HT1080 (cell line): ENCODE results near the gene TAF1A. TPM values are rescaled to one million over a fixed set of nuclear protein-coding genes. Genes with fewer than 3 reads are reported as not detected.
"Not testable (repeated sequence)": the region's sequence is repeated elsewhere in the genome, so short reads cannot be mapped to it uniquely, and the experiment has no call there.

ENCODE experiments used
- DNase-seq: peaks from one replicate; pipeline ENCODE4 v3.0.0-alpha.2; 2015; ENCODE audit warnings: low read depth
- polyA plus RNA-seq, 2 experiments: library from polyadenylated mRNA; depleted of rRNA; stranded (reverse); fragments of >200 nt; gene quantifications; 2 replicates each; pipeline ENCODE4 v1.2.3, GENCODE V29; 2015
- total RNA-seq: library from RNA; depleted of rRNA; stranded (reverse); fragments of >200 nt; shearing (Covaris generic); gene quantifications from 2 replicates; pipeline ENCODE4 v1.2.3, GENCODE V29; 2014; rRNA removed

Gene TAF1A
- 14.5 and 15.4 TPM in 2 replicates for total RNA-seq
- polyA plus RNA-seq (2015; cell fraction: cytosol; rRNA removed), result 19.6 and 20.4 TPM in 2 replicates
- polyA plus RNA-seq (2015; cell fraction: nucleus; rRNA removed), result 37.5 and 38.5 TPM in 2 replicates

DNA sequence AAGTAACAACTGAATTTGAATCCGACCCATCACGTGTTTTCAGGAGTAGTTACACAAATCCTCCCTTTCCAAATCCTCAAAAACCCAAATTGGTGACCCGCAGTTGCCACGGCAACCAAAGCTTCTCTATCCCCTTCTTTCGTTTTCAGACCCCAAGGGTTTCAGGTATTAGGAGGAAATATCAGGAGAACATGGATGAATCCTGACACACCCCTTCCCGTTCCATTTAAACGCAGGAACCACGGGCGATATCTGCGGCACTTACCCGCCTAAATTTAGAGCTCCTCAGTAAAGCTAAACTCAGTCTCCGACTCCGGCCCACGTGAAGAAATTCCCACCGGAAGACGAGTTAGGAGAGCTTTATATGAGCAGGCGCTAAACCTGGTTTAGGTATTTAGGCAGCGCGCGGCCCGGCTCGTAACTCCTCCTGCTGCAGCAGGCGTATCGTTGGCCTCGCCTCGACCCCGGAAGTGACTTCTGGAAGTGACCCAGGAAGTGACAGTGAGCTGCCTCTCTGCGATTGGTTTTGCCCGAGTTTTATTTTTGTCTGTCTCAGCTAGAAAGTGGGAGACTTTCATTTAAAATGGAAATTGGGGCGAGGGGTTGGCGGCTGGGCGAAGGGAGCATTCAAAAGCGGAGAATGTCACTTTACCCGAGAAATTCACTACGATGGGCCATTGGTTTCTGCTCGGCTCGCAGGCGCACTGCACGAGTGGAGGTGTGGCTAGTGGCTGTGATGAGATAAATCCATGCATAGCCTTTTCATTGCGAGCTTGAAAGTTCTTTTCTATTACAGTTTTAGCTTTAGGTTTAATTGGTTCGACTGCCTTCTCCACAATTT is at the start of gene TAF1A:
Gene TAF1A, minus strand, starts transcription at position 472 of the 841 bp plus-strand sequence.
- peak; percentile 80 for DNase-seq

DNA sequence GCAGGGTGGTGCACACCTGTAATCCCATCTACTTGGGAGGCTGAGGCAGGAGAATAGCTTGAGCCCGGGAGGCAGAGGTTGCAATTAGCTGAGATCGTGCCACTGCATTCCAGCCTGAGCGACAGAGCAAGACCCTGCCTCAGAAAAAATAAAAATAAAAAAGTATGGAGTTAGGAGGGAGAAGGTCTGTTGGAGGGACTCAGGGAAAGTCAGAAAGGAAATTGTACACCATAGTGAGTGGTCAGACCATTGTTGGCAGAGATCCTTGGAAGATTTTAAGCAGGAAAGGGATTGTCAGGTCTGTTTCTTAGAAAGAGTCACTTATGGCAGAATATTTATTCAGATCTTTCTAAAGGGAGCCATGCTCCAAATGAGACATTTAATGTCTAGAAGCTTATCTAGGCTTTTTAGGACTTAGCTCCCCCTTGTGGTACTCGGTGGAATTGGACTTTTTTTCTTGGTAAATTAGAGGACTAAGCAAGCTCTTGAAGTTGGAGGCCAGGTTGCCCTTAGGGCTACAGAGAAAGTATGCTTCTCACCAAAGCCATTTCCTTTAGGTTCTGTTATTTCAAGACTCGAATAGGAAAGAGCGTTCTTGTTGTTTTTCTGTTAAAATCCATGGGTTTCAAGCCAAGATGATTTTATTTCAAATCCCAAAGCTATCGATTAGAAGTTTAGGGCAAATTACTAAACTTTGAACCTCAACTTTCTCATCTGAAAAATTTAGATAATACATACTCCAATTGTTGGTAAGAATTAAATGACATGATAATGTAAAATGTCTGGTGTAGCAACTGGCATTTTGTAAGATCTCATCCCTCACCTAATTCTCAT is 44.7 kb upstream of the TAF1A start:
- peak; percentile 72 for DNase-seq

DNA sequence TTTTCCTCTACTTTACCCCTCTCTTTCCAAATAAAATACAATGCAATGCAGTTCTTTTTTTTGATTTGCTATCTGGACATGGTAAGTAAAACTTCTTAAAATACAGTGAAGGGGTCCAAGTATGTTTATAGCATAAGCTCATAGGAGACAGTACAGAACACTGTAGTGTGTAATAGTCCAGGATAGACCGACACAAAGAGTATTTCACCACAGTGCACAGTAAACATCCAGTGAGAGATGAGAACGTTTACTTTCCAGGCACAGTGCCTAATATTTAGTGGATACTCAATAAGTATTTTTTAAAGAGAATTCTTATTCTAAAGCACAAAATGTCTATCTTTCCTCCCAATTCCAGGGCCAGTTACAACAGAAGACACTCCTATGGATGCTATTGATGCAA is 43.0 kb upstream of the TAF1A start:
- no peak for DNase-seq

DNA sequence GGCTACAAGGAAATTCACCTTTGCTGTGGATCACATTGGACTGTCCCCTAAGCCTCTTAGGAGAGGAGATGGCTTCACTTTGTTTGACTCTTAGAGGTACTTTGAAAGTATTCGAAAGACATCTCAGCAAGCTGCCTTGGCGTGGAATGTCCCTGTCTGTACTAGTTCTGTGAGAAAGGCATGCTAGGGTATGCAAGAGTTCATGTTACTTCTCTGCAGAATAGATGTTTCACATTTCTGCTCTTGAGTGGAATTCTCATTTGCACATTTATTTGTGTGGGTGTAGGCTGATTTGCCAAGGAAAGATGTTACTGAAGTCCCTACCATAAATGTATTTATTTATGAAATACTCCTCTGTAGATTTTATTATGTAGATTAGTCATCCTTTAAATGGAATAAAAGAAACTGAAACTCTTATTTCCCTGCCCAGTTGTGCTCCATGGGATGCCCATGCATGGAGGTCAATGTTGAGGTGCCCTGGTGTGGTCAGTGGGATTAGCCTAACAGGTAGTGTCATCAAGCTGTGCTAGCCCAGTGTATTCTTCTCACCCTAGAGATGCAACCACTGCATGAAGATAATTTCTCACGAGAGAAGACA is 42.0 kb upstream of the TAF1A start:
- DNase-seq, result no peak

DNA sequence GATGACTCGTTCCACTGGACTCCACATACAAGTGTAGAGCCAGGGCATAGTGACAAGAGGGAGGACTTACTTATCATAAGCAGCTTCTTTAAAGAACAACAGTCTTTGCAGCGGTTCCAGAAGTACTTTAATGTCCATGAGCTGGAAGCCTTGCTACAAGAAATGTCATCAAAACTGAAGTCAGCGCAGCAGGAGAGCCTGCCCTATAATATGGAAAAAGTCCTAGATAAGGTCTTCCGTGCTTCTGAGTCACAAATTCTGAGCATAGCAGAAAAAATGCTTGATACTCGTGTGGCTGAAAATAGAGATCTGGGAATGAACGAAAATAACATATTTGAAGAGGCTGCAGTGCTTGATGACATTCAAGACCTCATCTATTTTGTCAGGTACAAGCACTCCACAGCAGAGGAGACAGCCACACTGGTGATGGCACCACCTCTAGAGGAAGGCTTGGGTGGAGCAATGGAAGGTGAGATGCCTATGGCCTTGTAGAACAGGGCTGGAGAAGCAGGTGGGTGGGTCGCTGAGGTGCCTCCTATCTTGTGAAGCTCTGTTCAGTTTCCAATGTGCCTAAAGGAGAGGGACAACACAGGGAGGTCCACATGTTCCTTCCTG is 40.3 kb upstream of the TAF1A start:
- no peak for DNase-seq

DNA sequence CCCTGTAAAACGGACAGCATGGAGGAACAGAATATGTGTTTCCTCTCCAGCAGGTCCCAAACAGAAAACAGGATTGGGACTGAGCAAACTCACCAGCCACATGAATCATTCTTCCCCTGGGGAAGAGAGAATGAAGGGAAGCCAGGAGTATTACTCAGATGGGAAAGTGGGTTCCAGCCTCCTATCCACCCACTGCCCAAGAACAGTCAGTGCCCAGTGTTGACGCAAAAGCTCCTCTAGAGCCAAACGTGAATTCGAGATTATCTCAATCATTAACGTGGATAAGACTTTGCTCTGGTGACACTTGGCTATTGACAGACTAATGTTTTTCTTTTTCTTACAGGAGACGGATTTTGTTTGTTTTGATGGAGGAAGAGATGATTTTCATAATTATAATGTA is 37.5 kb upstream of the TAF1A start:
- peak; percentile 50 for DNase-seq

DNA sequence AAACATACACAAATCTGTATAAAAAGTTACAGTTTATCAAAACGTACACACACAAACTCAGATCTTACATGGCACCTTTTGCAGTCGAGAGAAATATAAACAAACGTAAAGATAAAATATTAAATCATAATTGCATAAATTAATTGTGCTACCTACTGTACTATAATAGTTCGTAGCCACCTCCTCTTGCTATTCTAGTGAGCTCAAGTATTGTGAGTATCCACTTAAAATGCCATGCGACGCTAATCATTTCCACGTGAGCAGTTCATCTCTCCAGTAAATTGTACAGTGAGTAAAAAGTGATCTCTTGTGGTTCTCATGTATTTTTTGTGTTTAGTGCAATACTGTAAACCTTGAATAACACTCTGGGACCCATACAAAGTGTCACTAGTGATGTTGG is 34.5 kb upstream of the TAF1A start:
- no peak for DNase-seq

DNA sequence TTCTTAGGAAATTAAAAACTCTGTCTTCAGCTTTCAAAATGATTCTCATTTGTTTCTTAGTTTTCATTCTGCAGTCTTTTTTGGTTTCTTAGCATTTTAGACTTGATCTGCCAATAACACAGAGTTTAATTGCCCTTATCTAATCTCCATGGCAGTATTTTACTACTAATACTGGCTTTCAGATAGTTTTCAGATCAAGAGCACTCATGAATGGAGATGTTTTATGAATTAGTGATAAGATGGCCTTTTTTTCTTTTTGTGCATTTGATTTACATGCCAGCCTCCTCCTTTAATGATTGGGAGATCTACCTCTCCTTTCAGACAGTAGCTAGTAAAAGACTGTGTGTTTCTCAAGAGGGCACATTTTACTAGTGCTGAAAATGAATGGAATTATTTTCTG is 33.7 kb upstream of the TAF1A start:
- DNase-seq, result no peak

DNA sequence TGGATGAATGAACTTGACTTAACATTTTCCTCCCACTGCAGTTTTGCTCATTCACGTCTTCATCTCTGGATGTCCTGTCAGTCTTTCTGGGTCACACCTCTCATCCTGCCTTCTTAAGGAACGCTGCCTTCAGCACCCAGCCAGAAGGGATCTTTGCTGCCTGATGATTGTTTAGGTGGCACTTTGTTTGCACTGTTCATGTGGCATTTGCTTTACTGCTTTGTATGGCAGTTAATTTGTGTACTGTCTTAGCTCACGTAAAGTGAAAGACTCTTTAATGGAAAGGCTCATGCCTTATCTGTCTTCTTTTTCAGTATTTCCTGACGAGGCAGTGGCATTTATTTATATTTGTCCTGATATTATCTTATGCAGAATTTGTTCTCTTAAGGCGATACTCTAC is 33.0 kb upstream of the TAF1A start:
- no peak for DNase-seq

DNA sequence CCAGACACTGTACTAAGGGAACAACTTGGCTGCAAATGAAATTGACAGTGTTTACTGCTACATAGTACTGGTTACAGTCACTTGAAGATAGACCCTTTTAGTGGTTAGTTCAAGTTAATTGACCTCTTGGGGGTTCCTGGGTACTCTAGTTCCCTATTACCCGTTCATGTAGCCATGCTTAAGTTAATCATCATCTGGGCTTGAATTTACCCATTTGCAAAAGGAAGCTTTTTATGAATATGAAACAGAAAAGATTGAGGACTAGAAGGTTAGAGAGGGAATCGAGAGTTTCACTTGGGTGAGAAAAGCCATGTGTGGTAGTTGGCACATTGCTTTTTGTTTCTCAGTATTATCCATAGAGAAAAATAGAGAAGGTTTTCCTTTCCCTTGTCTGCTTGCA is 30.8 kb upstream of the TAF1A start:
- DNase-seq, result no peak

DNA sequence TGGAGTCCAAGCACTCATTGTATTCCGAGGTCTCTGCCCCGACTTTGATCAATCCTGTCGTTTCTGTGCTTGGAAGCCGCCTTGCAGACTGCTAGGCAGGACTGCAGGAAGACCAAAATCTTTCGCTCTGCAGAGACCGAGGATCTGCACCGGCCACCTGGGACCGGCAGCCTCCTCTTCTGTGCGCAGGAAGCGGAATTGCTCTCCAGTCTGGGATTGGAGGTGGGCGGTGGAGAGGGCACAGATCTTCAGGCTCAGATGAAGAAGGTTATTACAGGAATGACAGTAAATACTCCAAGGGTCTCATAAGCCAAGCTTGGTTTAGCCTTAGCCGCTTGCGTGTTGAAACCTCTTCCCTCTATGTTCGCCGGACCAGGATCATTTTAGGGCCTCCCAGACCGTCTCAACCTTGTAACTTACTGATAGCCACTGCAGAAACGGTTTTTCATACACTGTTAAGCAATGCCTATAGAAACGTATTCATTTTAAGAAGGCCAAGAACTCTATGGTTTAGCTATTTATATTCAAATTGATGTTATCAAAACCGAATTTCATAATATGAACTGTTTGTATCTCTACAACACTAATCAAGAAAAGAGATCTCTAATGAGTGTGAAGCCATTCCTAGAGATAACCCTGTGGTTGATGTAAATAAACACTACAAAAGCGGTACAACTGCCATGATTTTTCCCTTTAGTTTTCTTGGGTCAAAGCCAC is 29.3 kb upstream of the TAF1A start:
- peak; percentile 34 for DNase-seq

DNA sequence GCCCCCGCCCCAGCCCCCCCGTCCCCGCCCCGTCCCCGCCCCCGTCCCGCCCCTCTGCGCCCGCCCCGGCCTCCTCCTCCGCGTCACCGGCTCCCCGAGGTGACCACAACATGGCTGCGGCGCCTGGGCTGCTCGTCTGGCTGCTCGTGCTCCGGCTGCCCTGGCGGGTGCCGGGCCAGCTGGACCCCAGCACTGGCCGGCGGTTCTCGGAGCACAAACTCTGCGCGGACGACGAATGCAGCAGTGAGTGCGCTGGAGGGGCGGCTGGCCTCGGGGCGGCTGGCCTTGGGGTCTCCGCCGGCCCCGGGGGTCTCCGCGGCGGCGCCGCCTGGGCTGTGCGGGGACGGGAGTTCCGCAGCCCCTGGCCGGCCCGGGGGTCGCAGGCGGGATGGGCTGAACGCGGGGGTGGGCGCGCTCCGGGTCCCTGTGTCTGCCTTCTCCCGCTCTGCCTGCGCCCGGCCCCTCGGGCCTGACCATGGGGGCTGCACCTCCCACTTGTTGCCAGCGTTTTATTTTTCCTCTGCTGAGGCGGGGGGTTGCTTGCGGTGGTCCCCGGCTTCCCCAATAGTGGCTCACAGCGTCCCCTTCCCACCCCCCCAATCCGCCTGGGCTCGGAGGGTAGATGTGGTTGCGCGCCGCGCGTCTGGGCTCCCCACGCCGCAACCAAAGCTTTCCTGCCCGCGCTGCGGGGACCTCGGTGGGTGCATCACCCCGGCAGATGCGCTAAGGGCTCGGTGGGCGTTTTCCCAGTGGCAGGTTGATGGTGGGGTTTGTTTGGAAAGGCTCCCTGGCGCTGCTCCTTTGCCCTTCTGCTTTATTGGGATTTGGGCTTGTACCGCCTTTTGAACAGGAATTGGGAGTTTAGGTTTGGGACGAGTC is 28.5 kb upstream of the TAF1A start, which contains the start of gene MIA3:
Gene MIA3, plus strand, starts transcription at position 97 of the 879 bp plus-strand sequence. Its CDS starts 14 bp downstream, at position 111.
- DNase-seq, result no peak

DNA sequence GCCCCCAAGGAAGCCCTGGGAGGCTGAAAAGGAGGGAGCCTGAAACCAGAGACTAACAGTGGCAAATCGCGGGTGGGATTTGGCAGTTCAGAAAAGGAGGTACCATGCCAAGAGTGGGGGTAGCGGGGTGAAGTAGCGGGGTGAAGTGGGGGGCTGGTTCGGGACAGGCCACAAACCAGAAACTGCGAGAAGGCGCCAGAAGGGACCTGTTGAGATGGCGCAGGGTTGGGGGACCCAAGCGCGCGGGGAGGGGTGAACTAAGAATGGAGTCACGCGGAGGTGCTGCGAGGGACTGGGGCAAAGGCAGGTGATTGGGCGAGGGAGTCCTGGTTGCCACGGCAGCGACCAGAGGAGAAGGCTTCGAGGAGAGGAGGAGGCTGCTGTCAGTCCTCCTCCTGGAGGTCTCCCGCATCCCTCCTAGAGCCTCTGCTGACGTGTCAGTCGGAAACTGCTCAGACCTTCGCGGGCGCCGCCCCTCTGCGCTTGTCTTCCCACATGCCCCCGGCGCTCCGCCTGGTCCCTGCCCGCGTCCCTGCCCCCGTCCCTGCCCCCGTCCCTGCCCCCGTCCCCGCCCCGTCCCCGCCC is 27.7 kb upstream of the TAF1A start:
- DNase-seq, result peak; percentile 96

DNA sequence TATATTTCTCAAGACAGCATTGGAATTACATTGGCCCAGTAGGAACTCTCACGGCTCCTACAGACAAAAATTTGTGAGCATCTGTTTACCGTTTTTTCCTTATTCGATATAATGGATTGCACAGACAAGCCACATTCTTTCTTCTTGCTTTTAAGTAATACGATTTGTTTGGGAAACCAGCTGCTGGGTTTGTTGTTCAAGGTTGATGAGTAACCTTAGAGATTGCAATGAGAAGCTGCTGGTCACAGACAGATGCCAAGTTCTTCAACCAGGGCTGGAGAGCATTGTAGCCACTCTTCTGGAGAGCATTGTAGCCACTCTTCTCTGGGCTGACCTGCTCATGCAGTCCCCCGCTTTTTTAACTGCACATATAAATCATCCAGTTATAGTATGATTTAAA is 26.8 kb upstream of the TAF1A start:
- DNase-seq, result no peak

DNA sequence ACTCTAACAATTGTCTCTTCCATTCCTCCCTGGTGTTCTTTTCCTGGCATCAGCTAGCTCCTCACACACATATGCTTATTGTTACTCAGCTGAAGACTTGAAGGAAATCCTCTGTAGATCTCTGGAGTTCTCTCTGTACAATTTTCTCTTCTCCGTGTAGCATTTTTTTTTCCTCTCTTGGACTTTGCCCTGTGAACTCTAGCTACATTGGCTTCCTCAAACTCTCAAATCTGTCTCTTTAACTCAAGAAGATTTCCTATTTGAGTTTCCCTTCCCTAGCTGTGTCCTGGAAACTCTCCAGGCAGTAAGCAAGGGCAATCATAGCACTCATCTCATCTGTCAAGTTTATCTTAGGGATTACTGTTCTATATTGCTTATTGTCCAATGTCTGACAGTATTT is 23.9 kb upstream of the TAF1A start:
- DNase-seq, result no peak

DNA sequence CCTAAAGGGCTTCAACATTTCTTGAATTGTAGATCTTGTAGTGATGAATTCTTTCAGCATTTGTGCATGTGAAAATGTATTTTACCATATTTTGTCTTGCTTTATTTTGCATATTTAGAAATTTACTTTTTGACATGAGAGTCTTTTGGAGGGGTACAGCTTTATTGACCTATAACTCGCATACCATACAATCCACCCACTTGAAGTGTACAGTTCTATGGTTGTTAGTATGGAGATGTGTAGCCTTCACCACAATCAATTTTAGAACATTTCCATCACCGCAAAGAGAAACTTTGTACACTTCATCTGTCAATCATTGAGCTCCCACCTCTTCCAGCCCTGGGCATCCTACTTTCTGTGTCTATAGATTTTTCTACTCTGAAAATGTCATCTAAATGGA is 21.0 kb upstream of the TAF1A start:
- no peak for DNase-seq

DNA sequence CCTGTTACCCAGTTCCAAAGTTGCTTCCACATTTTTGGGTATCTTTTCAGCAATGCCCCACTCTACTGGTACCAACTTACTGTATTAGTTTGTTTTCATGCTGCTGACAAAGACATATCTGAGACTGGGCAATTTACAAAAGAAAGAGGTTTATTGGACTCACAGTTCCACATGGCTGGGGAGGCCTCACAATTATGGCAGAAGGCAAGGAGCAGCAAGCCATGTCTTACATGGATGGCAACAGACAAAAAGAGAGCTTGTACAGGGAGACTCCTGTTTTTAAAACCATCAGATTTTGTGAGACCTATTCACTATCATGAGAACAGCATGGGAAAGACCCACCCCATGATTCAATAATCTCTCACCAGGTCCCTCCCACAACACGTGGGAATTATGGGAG is 19.4 kb upstream of the TAF1A start:
- not testable (repeated sequence) for DNase-seq

DNA sequence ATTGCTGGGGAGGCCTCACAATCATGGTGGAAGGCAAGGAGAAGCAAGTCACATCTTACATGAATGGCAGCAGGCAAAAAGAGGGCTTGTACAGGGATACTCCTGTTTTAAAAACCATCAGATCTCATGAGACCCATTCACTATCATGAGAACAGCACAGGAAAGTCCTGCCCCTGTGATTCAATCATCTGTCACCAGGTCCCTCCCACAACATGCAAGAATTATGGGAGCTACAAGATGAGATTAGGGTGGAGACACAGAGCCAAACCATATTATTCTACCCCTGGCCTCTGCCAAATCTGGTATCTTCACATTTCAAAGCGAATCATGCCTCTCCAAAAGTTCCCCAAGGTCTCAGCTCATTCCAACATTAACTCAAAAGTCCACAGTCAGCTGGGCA is 17.0 kb upstream of the TAF1A start:
- DNase-seq, result no peak

DNA sequence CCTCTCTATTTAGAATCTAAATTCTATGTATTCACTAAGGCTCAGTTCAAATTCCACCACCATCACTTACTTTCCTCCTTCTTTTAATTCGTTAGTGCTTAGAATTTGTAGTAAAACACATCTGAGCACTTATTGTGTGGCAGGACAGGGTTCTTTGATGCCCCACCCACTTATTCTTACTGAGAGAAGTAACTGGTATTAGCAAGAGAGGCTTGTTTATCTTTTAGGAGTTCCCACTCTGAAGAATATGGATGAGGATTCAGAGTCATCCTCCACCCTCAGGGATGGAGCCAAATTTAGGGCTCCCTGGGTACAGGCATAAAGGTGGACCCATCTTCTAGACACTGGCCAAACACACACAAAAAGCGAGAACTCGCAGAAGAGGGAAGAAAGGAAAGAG is 11.5 kb upstream of the TAF1A start:
- no peak for DNase-seq
